Esophagus mucosa (tissue), 1 donor: ENCODE measurements around the gene ITPRID2. TPM values are rescaled to one million over a fixed set of nuclear protein-coding genes. Genes with fewer than 3 reads are reported as not detected.
"Not testable (repeated sequence)": the region's sequence is repeated elsewhere in the genome, so short reads cannot be mapped to it uniquely, and the experiment has no call there.

Experiments used
- ATAC-seq: fragments of 200-7000 bp; cut with Tn5 transposase; one replicate; pipeline ENCODE4 v1.9.1; 2020
- total RNA-seq: library from RNA; stranded (reverse); gene quantifications from one replicate; pipeline ENCODE4 v1.2.4, GENCODE V29; 2023
- donor health status: DM: yes; HTN: yes; CAD: no.

ITPRID2 gene
- total RNA-seq, 1 donor from 2014 or later: 73.7 TPM

GRCh38 chr2:181961167-181961566 is 69.6 kb downstream of the ITPRID2 start:
- ATAC-seq: not testable (repeated sequence)

- ATAC-seq: no peak
Observed at GRCh38 chr2:181962142-181962541, 70.6 kb downstream of the ITPRID2 start.

- ATAC-seq: no peak
Observed at GRCh38 chr2:181970160-181970794, 78.7 kb downstream of the ITPRID2 start.

GRCh38 chr2:181971032-181971431 is 79.5 kb downstream of the ITPRID2 start:
- ATAC-seq: peak; percentile 56

- peak; percentile 74 for ATAC-seq
Observed at GRCh38 chr2:181972431-181973170, 81.1 kb downstream of the ITPRID2 start.

GRCh38 chr2:181973171-181973783 is 81.7 kb downstream of the ITPRID2 start:
- ATAC-seq: no peak

GRCh38 chr2:181977661-181978350 is 86.3 kb downstream of the ITPRID2 start:
- peak; percentile 97 for ATAC-seq

GRCh38 chr2:181978351-181979150 is 87.0 kb downstream of the ITPRID2 start:
- peak; percentile 44 for ATAC-seq

Other genes with a start within 250 kb of the ITPRID2 start
- gene CERKL, start 234.6 kb upstream of the ITPRID2 start, total RNA-seq: not detected
- not detected for gene NEUROD1, start 211.2 kb upstream of the ITPRID2 start, total RNA-seq
- gene PPP1R1C, start 94.1 kb downstream of the ITPRID2 start, total RNA-seq: 1.8 TPM